WERI-Rb-1 (cell line): ENCODE results near the gene OR13D1.

Experiments
- DNase-seq: peaks from one replicate; pipeline ENCODE4 v3.0.0-alpha.2; 2020
- H3K27ac ChIP-seq: fragments of 250-450 bp; sonication (Bioruptor Pico); 2 replicates; pipeline ENCODE4 v1.5.1; 2020; ENCODE audit warnings: mild to moderate bottlenecking, moderate library complexity
- H3K27me3 ChIP-seq: fragments of 250-450 bp; sonication (Bioruptor Pico); 2 replicates; pipeline ENCODE4 v1.5.1; 2021; ENCODE audit warnings: mild to moderate bottlenecking, low read depth, moderate library complexity; ENCODE audit not compliant: insufficient read depth, severe bottlenecking
- H3K36me3 ChIP-seq: fragments of 250-450 bp; sonication (Bioruptor Pico); 2 replicates; pipeline ENCODE4 v1.5.1; 2020; ENCODE audit warnings: mild to moderate bottlenecking, moderate library complexity
- H3K4me3 ChIP-seq: 2 replicates; pipeline ENCODE4 v1.5.1; 2011; ENCODE audit warnings: low read depth, mild to moderate bottlenecking, control low read depth, low read length
- H3K9me3 ChIP-seq: fragments of 250-450 bp; sonication (Bioruptor Pico); 2 replicates; pipeline ENCODE4 v1.5.1; 2021; ENCODE audit warnings: mild to moderate bottlenecking, moderate library complexity; ENCODE audit not compliant: severe bottlenecking
- CTCF ChIP-seq: IDR thresholded peaks from 2 replicates; pipeline ENCODE4 v1.5.1; 2011; ENCODE audit warnings: low read depth, mild to moderate bottlenecking, control low read depth, inconsistent platforms, low read length

OR13D1 gene

DNA sequence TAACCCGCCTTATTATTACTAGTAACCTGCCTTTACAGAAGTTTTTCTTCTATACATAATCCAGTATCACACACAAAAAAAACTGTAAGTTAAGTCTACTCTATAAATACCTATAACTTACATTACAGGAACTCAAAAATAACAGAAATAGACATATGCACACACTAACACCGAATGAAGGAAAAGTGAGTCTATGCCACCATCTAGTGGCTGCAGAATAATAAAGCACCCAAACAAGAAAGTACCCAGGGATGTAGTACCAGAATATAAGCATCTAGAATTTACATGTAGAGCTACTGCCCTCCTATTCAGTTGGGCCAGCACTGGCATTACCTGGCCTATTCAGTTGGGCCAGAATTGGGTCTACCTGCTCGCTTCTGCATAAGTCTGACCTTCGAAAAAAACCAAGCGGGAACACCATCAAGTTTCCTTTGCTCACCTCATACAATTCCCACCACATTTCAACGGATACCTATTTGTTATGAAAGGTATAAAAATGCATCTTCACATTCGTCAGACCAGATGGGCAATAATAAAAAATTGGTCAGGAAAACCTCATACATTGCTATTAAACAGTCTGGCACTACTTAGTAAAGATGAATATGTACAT lies 49.2 kb downstream of the OR13D1 start:
- H3K36me3 ChIP-seq = peaks cover 5% of the 10 kb centered on the region
- TF ChIP-seq CTCF = peak; percentile 60
- peak; percentile 33 for DNase-seq
- no peak overlapping the region for H3K27ac ChIP-seq
- no peak overlapping the region for H3K4me3 ChIP-seq
- no peaks in the 10 kb centered on the region for H3K27me3 ChIP-seq
- no peaks in the 10 kb centered on the region for H3K9me3 ChIP-seq
